GM23338 (cell line): ENCODE data around the gene EPHB6. TPM values are rescaled to one million over a fixed set of nuclear protein-coding genes. Genes with fewer than 3 reads are reported as not detected.

Source experiments
- ATAC-seq: fragments of 200-7000 bp; cut with Tn5 transposase; 3 replicates; pipeline ENCODE4 v1.9.1; 2020
- DNase-seq: peaks from one replicate; pipeline ENCODE4 v3.0.0-alpha.2; 2015; ENCODE audit warnings: low spot score
- H2AFZ ChIP-seq: fragments of 200-600 bp; sonication (generic); 2 replicates; pipeline ENCODE4 v1.8.0; 2016; ENCODE audit warnings: antibody characterized with exemption, mild to moderate bottlenecking, moderate library complexity
- H3F3A ChIP-seq: fragments of 200-600 bp; sonication (generic); replicated peaks from 2 replicates; pipeline ENCODE4 v1.8.0; 2017; ENCODE audit warnings: antibody characterized with exemption, mixed run types, low read depth
- H3K27ac ChIP-seq: fragments of 200-600 bp; sonication (generic); 2 replicates; pipeline ENCODE4 v1.6.1; 2016; ENCODE audit warnings: low read depth
- H3K27me3 ChIP-seq: fragments of 200-600 bp; sonication (generic); 2 replicates; pipeline ENCODE4 v1.8.0; 2016; ENCODE audit warnings: mild to moderate bottlenecking, mixed run types, moderate library complexity; ENCODE audit not compliant: insufficient read depth
- H3K36me3 ChIP-seq: fragments of 200-600 bp; sonication (generic); 2 replicates; pipeline ENCODE4 v1.8.0; 2016; ENCODE audit warnings: mild to moderate bottlenecking; ENCODE audit not compliant: insufficient read depth
- H3K4me1 ChIP-seq: fragments of 200-600 bp; sonication (generic); 2 replicates; pipeline ENCODE4 v1.8.0; 2016; ENCODE audit warnings: mild to moderate bottlenecking, moderate library complexity; ENCODE audit not compliant: insufficient read depth
- H3K4me2 ChIP-seq: fragments of 200-600 bp; sonication (generic); 2 replicates; pipeline ENCODE4 v1.7.1; 2017; ENCODE audit warnings: mixed run types
- H3K4me3 ChIP-seq: fragments of 200-600 bp; sonication (generic); 2 replicates; pipeline ENCODE4 v1.6.1; 2016; ENCODE audit warnings: mixed run types
- H3K79me2 ChIP-seq: fragments of 200-600 bp; sonication (generic); replicated peaks from 2 replicates; pipeline ENCODE4 v1.8.0; 2017; ENCODE audit warnings: mild to moderate bottlenecking; ENCODE audit not compliant: insufficient read depth
- H3K9me2 ChIP-seq: fragments of 200-600 bp; sonication (generic); 2 replicates; pipeline ENCODE4 v1.8.0; 2017; ENCODE audit not compliant: insufficient read depth
- H4K20me1 ChIP-seq: fragments of 200-600 bp; sonication (generic); replicated peaks from 2 replicates; pipeline ENCODE4 v1.8.0; 2017; ENCODE audit warnings: mild to moderate bottlenecking; ENCODE audit not compliant: insufficient read depth
- H3K27ac Mint-ChIP-seq: 2 replicates; pipeline ENCODE4 v1.8.0; 2020; ENCODE audit warnings: inconsistent platforms, mild to moderate bottlenecking, moderate library complexity, mixed read lengths
- H3K27me3 Mint-ChIP-seq: 3 replicates; pipeline ENCODE4 v1.8.0; 2022; ENCODE audit warnings: low read depth, mild to moderate bottlenecking, moderate library complexity, mixed read lengths, inconsistent platforms; ENCODE audit not compliant: insufficient read depth, poor library complexity
- H3K36me3 Mint-ChIP-seq: 3 replicates; pipeline ENCODE4 v1.8.0; 2021; ENCODE audit warnings: low read depth, mild to moderate bottlenecking, inconsistent platforms, moderate library complexity, mixed read lengths
- H3K4me1 Mint-ChIP-seq: 3 replicates; pipeline ENCODE4 v1.8.0; 2020; ENCODE audit warnings: mild to moderate bottlenecking, inconsistent platforms, mixed read lengths
- H3K4me3 Mint-ChIP-seq: 3 replicates; pipeline ENCODE4 v1.8.0; 2021; ENCODE audit warnings: moderate library complexity, mild to moderate bottlenecking, inconsistent platforms, mixed read lengths
- H3K9me3 Mint-ChIP-seq: 3 replicates; pipeline ENCODE4 v1.8.0; 2020; ENCODE audit warnings: moderate library complexity, mild to moderate bottlenecking, inconsistent platforms, mixed read lengths
- CREB1 ChIP-seq: fragments of 250-450 bp; sonication (Bioruptor Pico); IDR thresholded peaks from 2 replicates; pipeline ENCODE4 v1.5.0; 2020; ENCODE audit warnings: low read depth, mild to moderate bottlenecking, moderate library complexity
- EZH2 ChIP-seq: fragments of 200-600 bp; sonication (generic); IDR thresholded peaks from one replicate; pipeline ENCODE4 v1.8.0; 2017; ENCODE audit warnings: antibody characterized with exemption, mild to moderate bottlenecking, low read depth; ENCODE audit not compliant: unreplicated experiment
- JUNB ChIP-seq: IDR thresholded peaks from one replicate; pipeline ENCODE4 v1.6.1; 2016; ENCODE audit warnings: antibody characterized with exemption; ENCODE audit not compliant: unreplicated experiment
- POLR2AphosphoS5 ChIP-seq: IDR thresholded peaks from 2 replicates; pipeline ENCODE4 v1.6.1; 2016; ENCODE audit warnings: antibody characterized with exemption, low read depth
- REST ChIP-seq: IDR thresholded peaks from one replicate; pipeline ENCODE4 v1.6.1; 2018; ENCODE audit warnings: antibody characterized with exemption; ENCODE audit not compliant: unreplicated experiment
- STAT1 ChIP-seq: IDR thresholded peaks from one replicate; pipeline ENCODE4 v1.6.1; 2016; ENCODE audit warnings: antibody characterized with exemption; ENCODE audit not compliant: unreplicated experiment
- ZNF462 ChIP-seq: fragments of 250-450 bp; sonication (Bioruptor Pico); IDR thresholded peaks from 2 replicates; pipeline ENCODE4 v1.5.0; 2020; ENCODE audit warnings: mild to moderate bottlenecking, moderate library complexity
- polyA plus RNA-seq: library from polyadenylated mRNA; unstranded; fragments of >200 nt; fragmentation: Nextera tagmentation; extraction: Ambion mirVana; gene quantifications from 2 replicates; pipeline ENCODE4 v1.2.1, GENCODE V29; 2016
- total RNA-seq: library from RNA; depleted of rRNA; stranded (reverse); fragments of >200 nt; shearing (Covaris generic); gene quantifications from 2 replicates; pipeline ENCODE4 v1.2.3, GENCODE V29; 2014

Gene EPHB6
- total and polyA plus RNA-seq, 2 experiments from 2014 or later, result 20.8 to 27.5 TPM

DNA sequence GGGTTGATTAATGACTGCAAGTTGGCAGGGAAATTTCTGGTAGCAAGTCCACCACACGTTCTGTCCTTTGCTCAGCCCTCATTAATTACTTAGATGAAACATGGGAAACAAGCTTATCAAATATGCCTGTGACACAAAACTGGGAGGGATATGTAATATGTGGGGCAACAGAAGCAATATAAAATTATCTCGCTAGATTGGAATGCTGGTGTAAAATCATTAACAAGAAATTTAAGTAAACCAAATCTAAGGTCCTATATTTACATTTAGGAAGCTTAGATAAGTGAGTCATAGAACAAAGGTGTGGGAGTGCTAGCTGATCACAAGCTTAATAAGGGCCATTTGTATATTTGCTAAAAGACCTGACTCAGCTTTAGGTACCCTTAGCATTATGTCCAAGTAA, 55.2 kb downstream of the EPHB6 start (continued):
- no peak for TF ChIP-seq ZNF462
- TF ChIP-seq STAT1, result no peak
- no peak for TF ChIP-seq CREB1 (CRISPR knock-in tag)
- no peak for TF ChIP-seq JUNB

DNA sequence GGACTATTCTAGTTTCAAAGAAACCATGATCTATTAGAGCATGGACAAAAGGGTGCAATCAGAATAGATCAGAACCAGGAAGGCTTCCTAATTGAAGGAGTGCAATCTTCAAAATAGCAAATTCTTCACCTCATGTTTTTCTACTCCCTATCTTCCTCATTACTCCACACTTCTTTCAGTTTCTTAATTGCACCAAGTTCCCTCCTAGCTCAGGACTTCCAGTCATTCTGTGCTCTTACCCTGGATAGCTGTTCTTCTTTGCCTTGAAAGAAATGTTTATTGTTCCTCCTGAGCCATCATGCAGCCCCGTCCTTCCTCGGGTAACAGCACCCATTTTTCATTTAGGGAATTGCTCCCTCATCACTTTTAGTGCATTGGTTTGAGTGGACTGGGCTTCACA, 55.6 kb downstream of the EPHB6 start:
- ATAC-seq, result no peak
- H3K4me1 ChIP-seq, result no peaks in the 10 kb centered on the region
- H3K27me3 Mint-ChIP-seq, result peaks cover 8% of the 10 kb centered on the region
- no peak for TF ChIP-seq REST
- TF ChIP-seq STAT1, result no peak
- no peak for TF ChIP-seq POLR2AphosphoS5
- no peak for TF ChIP-seq EZH2
- no peak for TF ChIP-seq CREB1 (CRISPR knock-in tag)
- TF ChIP-seq JUNB, result no peak

More for the DNA sequence above, 55.6 kb downstream of the EPHB6 start:
- H3K9me3 Mint-ChIP-seq, result peaks cover 17% of the 10 kb centered on the region
- Histone ChIP-seq H4K20me1 (no peaks in the 10 kb centered on the region), H2AFZ (no peak overlapping the region), H3K79me2 (no peaks in the 10 kb centered on the region), H3K36me3 (no peaks in the 10 kb centered on the region), H3K9me2 (peaks cover 14% of the 10 kb centered on the region), H3K4me2 (no peak overlapping the region), H3K4me3 (no peak overlapping the region), H3F3A (no peaks in the 10 kb centered on the region), H3K27ac (no peak overlapping the region), H3K27me3 (no peaks in the 10 kb centered on the region)
- H3K4me3 Mint-ChIP-seq, result no peak overlapping the region
- H3K4me1 Mint-ChIP-seq, result peaks cover 2% of the 10 kb centered on the region; the same call in 1 of the 3 replicates
- no peak for DNase-seq
- H3K36me3 Mint-ChIP-seq, result peaks cover 5% of the 10 kb centered on the region; the same call in 2 of the 3 replicates
- H3K27ac Mint-ChIP-seq, result no peak overlapping the region
